GM12892 (cell line): Measurements from ENCODE around the gene KNDC1.
"Not testable (repeated sequence)": the region's sequence is repeated elsewhere in the genome, so short reads cannot be mapped to it uniquely, and the experiment has no call there.

Experiments used
- DNase-seq: peaks from one replicate; pipeline ENCODE4 v3.0.0; 2011; ENCODE audit not compliant: insufficient read length
- FAIRE-seq: peaks from 2 replicates; lab custom pipeline; 2011; peaks lifted over from hg19 to GRCh38; lab: Jason Lieb, UNC
- POLR2A ChIP-seq: IDR thresholded peaks from 2 replicates; pipeline ENCODE4 v1.6.1; 2011; ENCODE audit warnings: low read depth, low read length, control low read depth
- POLR2AphosphoS5 ChIP-seq: IDR thresholded peaks from 2 replicates; pipeline ENCODE4 v1.6.1; 2011; ENCODE audit warnings: low read depth, low read length, control low read depth
- TAF1 ChIP-seq: IDR thresholded peaks from 2 replicates; pipeline ENCODE4 v1.6.1; 2011; ENCODE audit warnings: low read depth, mild to moderate bottlenecking, control low read depth, low read length, borderline replicate concordance

KNDC1 gene

DNA sequence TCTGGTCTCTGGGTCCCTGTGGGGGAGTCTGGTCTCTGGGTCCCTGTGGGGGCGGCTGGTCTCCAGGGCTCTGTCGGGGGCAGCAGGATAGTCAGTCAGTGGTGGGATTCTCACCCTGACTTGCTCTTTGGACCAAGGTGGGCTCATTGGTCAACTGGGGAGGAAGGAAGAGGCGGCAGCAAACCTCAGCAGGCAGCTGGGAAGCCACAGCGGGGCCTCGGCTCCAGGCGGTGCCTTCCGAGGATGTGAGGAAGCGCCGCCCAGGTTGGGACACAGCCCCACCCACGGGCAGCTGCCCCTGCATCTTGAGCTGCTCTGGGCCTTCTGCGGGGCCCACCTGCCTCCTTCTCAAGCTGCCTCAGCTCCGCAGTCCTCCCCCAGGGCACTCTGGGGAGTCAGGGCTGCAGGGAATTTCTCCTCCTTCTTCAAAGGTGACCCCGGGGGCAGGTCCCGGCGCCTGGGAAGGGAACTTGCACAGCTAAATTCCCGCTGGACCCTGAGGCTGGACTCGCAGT, 20.4 kb upstream of the KNDC1 start:
- TF ChIP-seq POLR2A (no peak), POLR2AphosphoS5 (no peak), TAF1 (no peak)
- DNase-seq (no peak), FAIRE-seq (no peak)

DNA sequence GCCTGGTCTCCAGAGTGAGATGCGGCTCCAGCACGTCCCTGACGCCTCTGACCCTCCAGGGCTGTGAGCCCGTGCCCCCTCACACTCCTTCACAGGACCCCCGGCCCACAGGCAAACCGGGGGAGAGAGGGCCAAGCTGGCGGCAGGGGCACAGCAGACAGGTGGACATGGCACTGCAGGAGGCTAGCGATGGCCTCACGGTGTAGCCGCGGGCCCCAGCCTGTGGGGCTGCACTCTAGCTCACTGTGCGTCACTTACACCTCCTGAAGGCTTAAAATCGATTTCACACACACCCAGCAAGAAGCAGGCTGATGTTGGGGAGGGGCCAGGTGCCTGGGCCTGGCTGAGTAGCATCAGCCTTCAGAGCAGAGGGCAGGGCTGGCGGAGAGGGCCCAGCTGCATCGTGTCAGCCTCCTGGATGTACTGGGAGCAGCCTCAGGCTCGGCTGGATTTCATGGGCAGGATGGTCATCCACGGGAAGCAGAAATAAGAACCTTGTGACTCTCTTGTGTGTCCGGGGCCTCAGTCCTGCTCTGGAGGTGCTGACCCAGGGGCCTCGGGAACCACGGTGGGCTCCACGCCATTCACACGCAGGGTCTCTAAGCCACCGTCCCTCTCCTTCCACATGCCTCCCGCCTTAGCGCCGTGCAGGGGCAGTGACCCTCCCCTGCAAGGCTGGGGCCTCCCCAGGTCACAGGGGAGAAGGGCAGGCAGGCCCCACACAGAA, 19.4 kb upstream of the KNDC1 start:
- DNase-seq (no peak), FAIRE-seq (no peak)
- TF ChIP-seq POLR2A (no peak), TAF1 (no peak), POLR2AphosphoS5 (no peak)

DNA sequence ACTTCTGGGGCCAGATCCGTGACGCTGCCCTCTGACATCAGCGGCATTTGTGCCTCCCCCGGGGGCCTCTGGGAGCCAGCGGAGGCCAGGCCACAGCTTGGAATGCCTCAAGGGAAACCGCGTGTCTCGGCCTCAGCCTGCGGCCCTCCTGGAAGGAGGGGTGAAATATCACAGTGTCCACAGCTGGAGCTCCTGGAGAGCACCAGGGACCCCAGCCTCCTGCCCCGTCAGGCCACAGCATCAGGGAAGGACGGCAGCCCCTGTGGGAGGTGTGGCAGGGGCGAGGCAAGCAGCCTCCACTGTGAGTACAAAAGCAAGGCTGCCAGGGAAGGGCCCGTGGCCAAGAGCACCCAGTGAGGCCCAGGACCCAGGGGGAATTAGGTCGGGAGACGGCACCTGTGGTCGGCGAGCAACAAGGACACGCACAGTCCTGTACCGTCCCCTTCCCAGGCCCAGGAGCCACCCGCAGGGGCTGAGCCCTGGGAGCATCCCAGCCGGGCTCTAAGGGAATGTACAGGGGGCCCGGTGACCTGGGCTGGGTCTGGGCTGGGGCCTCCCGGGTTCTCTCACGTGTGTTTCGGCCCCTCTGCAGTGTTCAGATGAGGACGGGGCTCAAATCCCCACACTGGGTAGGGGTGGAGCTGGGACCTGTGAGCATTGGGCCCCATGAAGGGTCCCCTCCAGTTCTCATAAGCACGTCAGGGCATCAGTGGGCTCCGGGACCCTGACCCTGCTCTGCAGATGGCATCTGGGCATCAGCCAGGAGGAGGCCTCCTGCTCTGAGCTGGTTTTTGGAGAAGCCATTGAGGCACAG, 18.7 kb upstream of the KNDC1 start:
- no peak for FAIRE-seq
- TF ChIP-seq POLR2AphosphoS5 (no peak), TAF1 (no peak), POLR2A (no peak)
- DNase-seq = no peak

DNA sequence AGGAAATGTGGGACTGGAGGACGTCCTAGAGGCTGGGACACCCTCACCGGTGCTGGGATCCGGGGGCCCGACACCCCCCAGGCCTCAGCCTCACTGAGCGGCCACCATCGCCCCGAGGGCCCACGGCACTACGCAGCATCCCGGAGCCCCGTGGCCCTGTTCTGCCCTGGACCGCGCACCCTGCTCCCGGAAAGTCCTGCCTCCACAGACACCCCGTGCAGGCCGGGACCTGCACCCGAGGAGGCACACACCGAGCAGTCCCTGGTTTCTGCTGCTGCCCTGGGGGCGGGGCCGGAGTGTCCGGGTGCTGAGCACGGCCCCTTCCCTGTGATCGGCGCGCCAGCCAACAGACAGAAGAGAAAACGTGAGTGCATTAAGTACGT, 18.1 kb upstream of the KNDC1 start:
- FAIRE-seq = no peak
- DNase-seq = no peak
- no peak for TF ChIP-seq POLR2A

DNA sequence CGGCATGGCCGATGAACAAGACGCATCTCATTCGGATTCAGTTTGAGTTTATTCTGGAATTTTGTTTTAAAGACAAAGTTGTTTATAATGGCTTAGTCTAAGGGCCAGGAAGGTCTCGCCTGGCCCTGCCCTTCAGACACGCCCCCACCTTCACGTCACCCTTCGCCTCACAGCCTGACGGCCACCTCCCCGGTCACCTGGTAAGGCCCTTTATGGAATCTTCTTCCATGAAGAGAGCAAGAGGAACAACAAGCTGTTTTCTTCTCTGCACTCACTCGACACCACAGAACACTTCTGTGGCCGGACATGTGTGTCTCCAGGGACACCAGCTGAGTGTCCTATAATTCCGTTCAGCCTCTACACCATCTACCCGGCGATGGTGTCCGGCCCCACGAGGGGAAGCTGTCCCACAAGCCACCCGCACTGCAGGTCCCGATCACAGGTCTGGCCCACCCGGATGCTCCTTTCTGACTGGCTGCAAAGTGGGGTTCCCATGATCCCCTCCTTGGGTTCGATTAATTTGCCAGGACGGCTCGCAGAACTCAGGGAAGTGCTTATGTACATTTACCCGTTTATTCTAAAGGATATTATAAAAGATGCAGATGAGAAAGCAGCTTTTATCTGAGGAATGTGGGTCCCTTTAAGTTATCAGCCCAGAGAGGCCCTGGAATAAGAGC, 17.4 kb upstream of the KNDC1 start:
- no peak for DNase-seq
- no peak for FAIRE-seq
- no peak for TF ChIP-seq TAF1
- no peak for TF ChIP-seq POLR2A
- no peak for TF ChIP-seq POLR2AphosphoS5

DNA sequence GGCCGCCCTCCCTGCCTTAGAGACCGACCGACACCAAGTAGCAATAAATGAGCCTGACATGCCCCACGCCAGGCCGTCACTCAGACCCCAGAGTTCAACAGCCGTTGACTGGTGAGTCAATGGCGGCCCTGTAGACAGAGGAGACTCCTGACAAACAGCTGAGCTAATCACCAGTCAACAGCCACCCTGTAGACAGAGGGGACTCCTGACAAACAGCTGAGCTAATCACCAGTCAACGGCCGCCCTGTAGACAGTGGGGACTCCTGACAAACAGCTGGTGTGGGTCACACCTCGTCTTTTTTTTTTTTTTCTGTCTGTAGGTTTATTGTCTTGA, 16.9 kb upstream of the KNDC1 start:
- TF ChIP-seq POLR2AphosphoS5 = no peak
- no peak for TF ChIP-seq TAF1
- no peak for TF ChIP-seq POLR2A
- FAIRE-seq (no peak), DNase-seq (no peak)

DNA sequence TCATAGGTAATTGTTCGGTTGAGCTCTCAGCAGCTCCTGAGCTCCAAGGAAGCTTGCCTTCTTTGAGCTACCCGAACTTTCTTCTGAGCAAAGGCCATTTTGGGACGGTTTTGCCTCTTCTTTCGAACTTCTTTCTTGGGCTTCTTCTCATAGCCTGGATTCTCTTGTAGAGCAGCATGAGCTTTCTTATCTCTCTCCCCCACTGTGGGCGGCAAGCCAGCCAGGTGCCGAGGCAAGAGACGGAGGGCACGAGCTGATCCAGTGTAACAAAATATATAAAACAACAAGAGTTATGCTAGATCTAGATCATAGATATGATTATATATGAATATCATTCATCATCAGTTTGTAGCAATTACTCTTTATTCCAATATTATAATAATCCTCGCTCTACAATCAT, 16.5 kb upstream of the KNDC1 start:
- FAIRE-seq (no peak), DNase-seq (no peak)
- TF ChIP-seq POLR2A (no peak), POLR2AphosphoS5 (no peak), TAF1 (no peak)

DNA sequence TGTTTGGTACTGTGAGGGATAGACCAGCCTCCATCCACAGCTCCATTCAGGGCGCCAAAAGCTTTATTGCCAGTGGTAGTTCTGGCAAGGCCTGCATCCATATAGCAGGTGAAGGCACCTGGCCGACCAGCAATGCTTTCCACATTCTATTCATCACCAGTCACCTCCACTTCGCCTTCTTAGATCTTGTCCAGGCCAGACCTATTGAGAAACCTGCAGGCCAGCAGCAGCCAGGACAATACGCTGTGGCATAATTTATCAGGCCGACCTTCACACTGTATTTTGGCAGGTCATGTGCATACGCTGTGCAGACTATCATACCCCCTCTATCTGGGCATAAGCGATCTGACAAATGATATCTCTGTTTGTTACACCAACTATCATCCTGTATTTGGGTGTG, 15.2 kb upstream of the KNDC1 start:
- TF ChIP-seq TAF1 (no peak), POLR2AphosphoS5 (no peak), POLR2A (no peak)
- FAIRE-seq = no peak

DNA sequence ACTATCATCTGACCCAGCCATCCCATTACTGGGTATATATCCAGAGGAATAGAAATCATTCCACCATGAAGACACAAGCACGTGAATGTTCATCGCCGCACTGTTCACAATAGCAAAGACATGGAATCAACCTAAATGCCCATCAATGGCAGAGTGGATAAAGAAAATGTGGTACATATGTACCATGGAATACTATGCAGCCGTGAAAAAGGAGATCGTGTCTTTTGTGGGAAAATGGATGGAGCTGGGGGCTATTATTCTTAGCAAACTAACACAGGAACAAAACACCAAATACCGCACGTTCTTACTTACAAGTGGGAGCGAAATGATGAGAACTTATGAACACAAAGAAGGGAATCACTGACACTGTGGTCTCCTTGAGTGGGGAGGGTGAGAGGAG, 9.8 kb upstream of the KNDC1 start:
- TF ChIP-seq POLR2A (no peak), TAF1 (no peak), POLR2AphosphoS5 (no peak)
- FAIRE-seq (no peak), DNase-seq (no peak)

More for the DNA sequence above, 15.2 kb upstream of the KNDC1 start:
- no peak for DNase-seq

DNA sequence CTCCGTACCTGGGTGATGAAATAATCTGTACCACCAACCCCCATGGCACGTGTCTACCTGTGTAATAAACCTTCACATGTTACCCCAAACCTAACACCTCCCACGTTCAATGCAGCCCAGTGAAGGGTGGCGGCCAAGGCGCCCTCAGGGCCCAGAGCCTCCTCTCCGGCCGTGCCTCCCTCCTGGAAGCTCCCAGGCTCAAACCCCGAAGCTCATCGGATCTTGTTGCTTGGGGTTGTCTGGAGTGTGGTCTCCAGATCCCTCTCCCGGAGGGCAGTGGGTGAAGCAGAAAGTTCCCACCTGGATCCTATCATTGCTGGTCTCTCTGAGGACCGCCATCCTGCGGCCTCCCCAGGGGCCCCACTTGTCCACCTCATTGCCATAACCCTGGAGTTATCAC, 9.4 kb upstream of the KNDC1 start:
- DNase-seq (no peak), FAIRE-seq (no peak)
- TF ChIP-seq POLR2AphosphoS5 (no peak), TAF1 (no peak), POLR2A (no peak)

DNA sequence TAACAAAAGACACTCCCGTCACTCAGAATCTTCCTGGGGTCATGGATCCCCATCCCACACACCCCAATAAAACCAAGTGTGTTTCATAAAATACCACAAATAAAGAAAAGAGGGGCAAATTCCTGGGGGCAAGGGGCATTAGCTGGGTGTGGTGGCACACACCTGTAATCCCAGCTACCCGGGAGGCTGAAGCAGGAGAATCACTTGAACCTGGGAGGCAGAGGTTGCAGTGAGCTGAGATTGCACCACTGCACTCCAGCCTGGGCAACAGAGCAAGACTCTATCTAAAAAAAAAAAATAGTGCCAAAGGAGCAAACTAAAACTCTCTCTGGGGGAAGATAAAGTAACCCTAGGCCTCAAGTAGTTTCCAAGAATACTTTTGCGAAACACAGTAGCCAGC, 8.9 kb upstream of the KNDC1 start:
- FAIRE-seq, DNase-seq: not testable (repeated sequence)
